NK-92 (cell line): ENCODE measurements around the gene KIAA1549.

ENCODE experiments used
- DNase-seq: peaks from one replicate; lab custom pipeline; 2025; ENCODE audit not compliant: unreplicated experiment; lab: John Stamatoyannopoulos, UW

Gene KIAA1549

DNA sequence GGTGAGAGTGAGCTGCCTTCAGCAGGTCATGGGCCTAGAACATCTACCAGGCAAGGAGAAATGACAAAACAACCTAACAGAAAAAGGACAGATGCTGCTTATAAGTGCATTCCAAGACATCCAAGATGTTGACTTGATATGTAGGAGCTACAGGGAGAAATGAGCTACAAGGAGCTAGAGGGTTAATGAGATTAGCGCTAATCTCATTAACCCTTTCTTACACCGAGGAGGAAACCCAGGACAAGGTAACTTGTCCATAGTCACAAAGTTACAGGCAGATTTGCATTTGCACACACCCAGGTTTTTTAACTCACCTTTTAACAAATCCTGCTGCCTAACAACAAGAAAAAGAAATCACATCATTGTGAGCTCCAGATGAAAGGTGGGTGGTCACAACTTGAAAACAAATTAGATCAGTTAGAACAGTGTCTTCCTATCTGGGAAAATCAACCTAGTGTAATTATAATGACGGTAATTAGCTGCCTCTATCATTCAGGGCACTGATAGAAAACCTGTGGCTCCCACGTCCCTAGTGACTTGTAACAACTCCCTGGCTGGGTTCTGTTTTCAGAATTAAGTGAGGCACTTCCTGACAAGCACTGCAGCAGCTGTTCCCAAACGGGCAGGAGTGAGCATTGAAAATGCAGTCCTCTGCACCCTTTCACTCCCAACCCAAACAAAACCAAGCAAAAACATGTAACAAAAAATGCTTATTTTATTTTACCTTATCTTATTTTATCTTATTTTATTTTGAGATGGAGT lies 5.7 kb downstream of the KIAA1549 start:
- DNase-seq, result no peak

DNA sequence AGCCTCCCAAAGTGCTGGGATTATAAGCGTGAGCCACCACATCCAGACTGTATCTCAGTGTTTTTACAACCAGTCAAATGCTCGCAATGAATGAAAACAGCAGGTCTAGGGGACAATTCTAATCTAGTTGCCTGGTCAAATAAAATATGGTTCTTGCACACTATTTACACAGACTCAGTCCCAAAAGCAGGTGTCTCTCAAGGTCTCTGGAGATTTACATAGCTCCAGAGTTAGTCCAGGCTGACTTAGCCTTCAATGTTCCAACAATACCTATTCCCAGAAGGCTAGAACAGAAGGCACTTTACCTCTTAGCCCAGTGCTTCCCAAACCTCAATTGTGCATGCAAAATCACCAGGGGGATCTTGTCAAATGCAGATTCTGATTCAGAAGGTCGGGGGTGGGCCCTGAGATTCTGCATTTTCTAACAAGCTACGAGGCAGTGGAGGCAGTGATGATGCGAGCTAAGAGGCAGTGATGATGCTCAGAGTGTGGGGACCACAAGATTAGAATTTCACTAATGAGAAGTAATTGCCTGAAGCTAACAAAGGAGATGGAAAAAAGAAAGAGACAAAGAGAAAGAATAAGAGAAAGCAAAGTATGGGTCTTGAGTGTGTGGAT lies 6.4 kb downstream of the KIAA1549 start:
- DNase-seq, result no peak

DNA sequence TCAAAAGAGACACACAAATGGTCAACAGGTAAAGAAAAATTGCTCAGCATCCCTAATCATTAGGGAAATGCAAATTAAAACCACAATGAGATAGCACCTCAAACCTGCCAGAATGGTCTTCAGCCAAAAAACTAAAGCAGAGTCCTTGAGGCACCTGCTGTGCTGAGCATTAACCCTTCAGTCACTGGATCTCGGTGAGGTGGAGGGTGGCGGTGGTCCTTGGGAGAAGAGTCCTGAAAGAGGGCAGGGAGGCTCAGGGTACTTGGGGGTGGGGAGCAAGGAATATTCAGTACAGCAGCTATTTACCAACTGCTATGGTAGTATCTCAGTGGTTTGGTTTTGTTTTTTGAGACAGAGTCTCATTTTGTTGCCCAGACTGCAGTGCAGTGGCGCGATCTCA lies 7.1 kb downstream of the KIAA1549 start:
- DNase-seq, result no peak

DNA sequence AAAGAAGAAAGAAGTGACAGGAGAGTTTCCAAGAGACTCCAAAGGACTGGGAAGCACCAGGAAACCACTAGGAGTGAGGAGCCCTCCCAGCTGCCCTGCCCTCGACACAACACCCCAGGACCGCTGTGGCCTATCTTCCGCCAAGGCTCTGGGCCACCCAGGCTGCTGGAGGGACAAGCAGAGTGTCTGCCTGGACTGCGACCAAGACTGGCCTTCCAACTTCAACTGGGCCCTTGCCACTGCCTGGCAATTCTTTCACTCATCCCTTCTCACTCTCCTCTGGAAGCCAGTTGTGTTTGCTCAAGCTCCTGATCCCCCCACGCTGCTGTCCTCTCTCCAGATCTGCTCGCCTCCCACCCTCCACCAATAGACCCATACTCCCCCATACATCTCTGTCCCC lies 10.2 kb downstream of the KIAA1549 start:
- no peak for DNase-seq

DNA sequence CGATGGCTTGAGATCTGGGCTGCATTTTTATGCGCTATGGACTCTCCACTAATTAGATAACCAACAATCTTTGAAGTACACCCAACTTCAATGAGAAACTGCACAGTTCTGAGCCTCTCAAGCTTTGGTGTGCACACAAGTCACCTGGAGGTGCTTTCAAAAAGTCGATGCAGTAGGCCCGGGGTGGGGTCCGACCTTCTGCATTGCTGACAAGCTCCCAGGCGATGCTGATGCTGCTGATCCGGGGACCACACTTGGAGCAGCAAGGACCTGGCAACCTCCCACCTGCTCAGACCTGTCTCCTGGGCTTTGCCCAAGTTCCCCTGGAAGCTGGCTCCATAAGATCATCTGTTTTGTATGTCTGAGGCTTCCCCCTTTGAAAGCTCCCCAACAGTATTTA lies 10.7 kb downstream of the KIAA1549 start:
- DNase-seq, result no peak

DNA sequence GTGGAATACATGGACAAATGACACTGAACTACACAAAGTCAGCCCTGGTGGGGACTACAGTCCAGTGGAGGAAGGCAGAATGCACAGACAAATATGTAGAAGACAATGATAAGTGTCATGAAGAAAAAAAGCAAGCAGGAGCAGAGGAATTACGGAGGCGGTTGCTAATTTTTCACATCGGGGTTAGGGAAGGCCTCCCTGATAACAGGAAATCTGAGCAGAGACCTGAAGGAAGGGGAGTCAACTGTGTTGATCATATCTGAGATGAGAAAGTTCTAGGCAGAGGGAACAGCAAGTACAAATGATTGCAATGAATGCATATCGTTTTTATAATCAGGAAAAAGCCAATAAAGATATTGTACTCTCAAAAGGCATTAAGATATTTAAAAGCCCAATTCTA lies 14.0 kb downstream of the KIAA1549 start:
- no peak for DNase-seq

DNA sequence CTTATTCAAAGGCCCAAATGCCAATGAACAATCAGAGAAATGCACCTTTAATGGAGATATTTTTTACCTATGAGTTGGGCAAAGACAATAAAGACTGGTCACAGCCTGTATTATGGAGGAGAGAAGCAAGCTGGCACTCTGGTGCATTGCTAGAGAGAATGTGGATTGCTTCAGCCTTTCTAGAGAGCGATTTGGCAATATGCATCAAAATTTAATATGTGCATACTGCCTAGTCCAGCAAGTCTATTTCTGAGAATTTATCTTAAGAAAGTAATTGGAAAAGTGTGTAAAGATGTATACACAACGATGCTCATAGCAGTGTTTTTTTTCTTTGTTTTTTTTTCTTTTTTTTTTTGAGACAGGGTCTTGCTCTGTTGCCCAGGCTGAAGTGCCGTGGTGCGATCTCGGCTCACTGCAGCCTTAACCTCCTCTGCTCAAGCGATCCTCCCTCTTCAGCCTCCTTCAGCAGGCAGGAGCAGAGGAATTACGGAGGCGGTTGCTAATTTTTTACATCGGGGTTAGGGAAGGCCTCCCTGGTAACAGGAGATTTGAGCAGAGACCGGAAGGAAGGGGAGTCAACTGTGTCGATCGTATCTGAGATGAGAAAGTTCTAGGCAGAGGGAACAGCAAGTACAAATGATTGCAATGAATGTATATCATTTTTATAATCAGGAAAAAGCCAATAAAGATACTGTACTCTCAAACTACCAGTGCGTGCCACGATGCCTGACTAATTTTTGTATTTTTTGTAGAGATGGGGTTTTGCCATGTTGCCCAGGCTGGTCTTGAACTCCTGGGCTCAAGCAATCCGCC lies 16.4 kb downstream of the KIAA1549 start:
- DNase-seq, result no peak

DNA sequence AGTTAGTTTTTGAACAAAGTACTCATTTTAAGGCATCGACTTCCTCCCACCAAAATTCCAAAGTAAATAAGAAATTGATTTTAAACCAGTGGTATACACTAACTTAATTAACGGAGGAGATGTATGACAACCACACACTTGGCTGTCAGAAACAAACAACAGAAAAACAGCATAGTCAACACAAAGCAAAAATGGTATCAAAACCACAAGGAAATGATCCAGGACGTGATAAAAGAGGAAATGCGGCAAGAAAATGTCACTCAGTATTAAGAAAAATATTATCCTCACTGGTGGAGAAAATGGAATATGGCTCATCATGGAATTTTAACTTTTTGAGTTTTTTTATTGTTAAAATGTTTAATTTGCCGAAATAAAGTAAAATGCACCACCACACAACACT lies 17.5 kb downstream of the KIAA1549 start:
- DNase-seq, result no peak

DNA sequence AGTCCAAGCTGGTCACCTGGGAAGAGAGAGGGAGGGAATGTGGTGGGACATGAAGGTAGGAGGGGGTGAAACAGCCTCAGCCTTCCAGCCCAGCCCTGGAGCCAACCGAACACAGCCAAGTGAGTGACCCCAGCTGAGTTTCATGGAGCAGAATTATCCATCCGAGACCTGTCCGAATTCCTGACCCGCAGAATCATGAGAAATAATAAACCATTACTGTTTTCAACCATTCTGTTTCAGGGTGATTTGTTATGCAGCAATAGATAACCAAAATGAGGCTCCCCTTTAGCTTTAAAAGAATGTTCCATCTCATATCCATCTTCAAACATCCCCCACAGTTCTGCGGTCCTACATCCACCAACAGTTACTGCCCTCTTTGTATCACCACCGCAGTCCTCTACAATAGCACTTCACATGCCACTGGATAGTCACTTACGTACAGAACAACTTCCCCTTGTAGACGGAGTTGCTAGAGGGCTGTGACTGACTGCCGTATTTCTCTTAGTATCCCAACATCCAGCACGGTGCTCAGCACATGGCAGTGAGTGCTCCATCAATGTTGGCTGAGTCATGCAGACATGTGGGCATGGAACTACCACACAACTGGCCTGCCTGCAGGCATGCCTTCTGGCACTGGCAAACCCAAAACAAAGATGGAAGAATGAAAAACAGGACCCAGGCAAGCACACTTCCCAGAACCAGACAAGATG lies 18.5 kb downstream of the KIAA1549 start:
- DNase-seq, result no peak

DNA sequence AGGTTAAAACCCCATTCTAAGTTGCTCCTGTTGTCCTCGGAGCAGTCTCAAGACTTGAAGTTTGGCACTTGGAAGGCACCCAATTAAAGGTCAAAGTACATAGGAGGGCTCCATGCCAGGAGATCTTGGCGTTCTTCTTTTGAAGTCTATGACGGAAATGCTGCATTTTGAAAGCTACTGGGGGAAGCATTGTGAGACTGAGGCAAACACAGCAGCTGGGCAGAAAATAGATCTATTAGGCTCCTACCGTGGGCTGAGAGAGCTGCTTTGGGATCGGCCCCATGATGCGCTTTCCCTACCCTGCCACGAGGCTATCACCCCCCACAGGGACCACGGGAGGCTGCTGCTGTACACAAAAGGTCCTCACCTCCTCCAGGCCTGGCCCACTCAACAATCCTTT lies 20.0 kb downstream of the KIAA1549 start:
- no peak for DNase-seq

DNA sequence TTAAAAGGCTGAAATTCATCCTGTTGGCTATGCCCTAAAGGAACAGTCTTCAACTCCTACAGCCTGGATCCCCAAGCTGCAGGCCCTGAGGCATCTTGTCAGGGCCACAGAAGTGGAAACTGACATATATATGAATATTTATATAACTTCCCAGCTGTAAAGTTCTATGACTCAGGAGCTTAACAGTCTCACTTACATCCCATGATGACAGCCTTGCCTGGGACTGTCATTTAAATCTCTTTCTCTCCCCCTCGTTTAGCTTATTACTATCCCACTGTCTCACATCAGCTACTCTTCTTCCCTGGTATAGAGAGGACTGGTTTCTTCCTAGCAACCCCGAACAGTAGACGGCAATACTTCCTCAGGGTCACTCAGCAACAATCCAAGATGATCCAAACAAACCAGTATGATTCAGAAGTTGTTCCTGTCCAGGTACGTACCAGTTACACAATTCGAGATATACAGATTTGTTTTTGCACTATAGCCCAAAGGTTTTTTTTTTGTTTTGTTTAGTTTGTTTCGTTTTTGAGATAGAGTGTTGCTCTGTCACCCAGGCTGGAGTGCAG lies 22.7 kb downstream of the KIAA1549 start:
- no peak for DNase-seq

DNA sequence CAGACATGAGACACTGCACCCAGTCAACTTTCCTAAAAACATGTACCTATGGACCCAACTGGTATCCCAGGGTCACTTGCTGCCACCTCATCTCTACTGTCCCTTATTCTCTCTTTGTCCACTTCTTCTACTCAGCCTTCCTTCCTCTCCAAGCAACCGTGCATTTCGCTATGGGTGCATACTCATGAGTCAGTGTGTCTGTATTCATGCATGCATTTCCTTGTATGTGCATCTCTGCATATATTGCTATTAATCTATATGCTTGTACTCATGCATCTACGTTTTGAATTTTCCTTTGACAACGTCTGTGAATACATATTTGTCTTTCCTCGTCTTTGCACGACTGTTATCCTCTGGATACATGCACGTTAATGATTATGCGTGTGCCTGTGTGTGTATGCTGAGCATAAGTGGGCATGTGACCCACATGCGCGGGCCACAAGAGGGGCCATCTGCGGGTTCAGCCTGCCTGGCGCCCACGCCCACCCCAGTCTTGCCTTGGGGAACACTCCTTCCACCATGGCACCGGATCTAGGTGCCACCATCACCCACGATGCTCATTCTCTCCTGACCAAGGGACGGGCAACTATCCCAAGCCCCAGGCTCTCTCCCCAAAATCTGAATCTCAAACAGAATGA lies 23.3 kb downstream of the KIAA1549 start:
- DNase-seq, result no peak

DNA sequence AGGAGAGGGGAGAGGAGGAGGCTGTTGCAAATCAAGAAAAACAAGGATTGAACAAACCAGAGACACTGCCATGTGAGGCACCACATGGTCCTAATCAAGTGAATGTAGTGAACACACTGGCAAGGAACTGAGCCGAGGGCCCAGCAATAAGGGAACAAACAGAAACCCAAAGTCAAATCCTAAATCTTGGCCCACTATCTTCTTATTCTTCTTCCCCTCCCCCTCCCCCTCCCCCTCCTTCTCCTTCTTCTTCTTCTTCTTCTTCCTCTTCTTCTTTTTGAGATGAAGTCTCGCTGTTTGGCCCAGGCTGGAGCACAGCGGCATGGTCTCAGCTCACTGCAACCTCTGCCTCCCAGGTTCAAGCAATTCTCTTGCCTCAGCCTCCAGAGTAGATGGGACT lies 24.0 kb downstream of the KIAA1549 start:
- DNase-seq, result no peak

DNA sequence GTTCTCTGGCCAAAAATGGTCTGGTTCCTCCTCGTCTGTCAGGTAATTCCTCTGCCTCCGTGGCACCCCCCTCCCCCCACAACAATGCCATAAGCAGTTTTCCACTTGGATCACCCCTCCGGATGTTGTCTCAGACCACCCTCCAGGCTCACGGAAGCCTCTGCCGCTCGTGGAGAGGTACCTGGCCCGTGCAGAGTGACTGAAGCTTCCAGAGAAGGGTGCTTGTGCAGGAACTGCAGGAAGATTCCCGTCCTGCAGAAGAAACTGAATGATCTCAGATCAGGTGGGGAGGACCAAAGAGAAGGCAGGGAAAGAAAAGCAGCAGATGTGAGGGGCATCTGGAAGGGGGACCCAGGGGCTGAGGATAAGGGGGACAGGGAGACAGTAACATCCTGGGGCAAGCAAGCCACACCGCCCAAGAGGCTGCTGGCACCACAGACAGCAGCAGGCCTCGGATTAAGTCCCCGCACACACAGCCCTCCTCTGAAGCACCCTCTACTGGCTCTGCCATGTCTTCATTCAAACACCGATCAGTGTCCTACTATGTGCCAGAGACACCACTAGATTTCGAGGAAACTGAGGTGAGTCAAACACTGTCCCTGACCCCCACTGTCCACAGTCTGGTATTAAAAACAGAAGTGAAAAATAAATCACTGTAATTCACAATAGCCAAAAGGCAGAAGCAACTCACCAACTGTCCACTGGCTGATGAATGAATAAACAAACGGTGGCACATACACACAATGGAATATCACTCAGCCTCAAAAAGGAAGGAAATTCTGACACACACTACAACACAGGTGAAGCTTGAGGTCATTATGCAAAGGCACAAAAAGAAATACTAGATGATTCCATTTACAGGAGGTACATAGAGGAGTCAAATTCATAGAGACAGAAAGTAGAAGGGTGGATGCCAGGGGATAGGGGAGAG lies 26.4 kb downstream of the KIAA1549 start:
- DNase-seq, result no peak

DNA sequence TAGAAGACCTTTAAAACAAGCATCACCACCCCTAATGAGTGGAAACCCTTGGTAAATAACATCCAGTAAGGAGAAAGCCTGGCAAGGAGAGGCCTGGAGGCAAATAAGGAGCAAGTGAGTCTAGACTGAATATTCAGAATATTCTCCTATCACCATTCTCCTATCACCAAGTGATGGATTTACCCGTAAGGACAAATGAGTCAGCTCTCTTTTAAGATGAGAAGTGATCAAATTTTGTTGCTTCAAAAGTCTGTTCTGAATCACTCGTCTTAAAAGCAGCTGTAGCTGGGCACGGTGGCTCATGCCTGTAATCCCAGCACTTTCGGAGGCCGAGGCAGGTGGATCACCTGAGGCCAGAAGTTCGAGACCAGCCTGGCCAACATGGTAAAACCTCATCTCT lies 28.4 kb downstream of the KIAA1549 start:
- no peak for DNase-seq

DNA sequence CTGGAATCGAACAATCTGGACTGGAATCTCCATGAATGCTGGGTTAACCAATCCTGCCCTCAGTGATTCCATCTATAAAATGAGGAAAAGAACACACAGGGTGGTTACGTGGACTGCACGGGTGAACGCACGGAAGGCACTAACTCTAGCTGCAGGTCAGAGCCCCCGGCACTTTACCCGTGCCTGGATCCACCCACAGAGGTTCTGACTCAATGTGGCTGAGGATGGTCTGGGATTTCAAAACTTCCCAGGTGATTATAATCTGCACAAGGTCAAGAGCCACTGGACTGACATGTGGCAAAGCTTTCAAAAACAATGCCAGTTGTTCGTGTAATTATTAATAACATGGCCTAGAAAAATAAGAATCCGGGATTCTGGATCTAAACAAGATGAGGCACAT lies 29.2 kb downstream of the KIAA1549 start:
- DNase-seq, result no peak

DNA sequence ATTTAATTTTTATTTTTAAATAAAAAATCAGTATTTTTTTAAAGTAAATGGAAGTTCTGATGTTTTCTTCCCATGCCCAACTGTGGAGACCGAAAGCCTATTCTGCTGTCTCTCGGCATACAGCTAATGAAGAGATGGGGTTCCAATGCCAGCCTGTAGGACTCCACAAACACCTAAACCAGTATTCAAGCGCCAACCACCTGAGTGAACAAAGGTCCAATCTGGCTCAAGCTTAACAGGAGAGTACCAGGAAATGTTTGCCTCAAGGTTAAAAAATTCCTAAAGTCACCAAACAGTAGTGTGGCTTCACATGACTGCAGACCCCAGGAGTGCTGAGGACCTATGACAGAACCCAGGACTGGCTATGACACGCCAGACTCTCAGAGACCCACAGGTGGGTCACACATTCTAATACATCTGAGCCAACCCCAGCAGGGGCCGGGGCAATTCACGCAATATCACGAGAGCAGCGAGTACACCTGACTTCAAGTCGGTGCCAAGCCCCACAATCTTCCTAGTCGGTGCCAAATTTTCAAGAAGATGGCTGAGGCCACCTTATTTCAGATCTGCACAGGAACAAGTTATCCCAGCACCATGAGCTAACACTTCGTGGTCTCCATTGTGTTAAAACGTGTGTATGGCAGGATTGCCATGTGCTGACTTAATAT lies 31.6 kb downstream of the KIAA1549 start:
- no peak for DNase-seq

DNA sequence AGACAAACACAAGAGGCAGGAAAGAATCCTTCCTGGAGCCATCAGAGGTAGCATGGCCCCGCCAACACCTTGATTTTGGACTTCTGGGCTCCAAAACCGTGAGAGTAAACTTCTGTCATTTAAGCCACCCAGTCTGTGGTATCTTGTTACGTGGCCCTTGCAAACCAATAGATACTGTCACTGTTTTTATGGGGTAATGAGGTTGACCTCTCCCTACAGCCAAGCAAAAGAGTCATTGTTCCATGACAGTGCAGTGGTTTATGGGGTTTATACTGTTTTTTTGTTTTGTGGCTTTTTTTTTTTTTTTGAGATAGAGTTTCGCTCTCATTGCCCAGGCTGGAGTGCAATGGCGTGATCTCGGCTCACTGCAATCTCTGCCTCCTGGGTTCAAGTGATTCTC lies 32.8 kb downstream of the KIAA1549 start:
- no peak for DNase-seq

DNA sequence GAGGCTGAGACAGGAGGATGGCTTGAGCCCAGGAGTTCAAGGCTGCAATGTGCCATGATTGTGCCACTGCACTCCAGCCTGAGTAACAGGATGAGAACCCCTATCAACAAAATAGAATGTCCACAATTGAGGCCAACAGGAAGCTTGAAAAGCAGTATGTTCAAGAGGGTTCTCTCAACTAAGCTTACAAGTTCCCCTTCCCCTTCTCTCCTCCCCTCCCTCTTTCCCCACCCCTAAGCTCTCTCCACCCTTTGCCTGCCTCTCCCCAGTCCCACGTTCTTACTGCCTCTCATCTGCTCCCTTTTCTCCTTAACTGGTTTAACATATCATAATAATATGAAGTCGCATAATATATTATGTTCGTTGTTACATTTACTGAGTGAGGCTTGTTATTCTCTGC lies 35.4 kb downstream of the KIAA1549 start:
- DNase-seq, result no peak
